Measurements from ENCODE around the gene EID2B. TPM values are rescaled to one million over a fixed set of nuclear protein-coding genes. Genes with fewer than 3 reads are reported as not detected.

The EID2B gene
- total and polyA plus RNA-seq, 2 of the 8 experiments (the other 6 are each of a cell fraction or from before 2014, with no cell fraction given), result 2.1 to 2.4 TPM

- TF ChIP-seq CHD7 (IDR thresholded peaks at IDR 0.05; ENCODE audit: insufficient replicate concordance, low read length), result no peak
- TF ChIP-seq RBBP5 (IDR thresholded peaks at IDR 0.05; ENCODE audit: borderline replicate concordance, low read depth, low read length), result no peak
- TF ChIP-seq JUN (IDR thresholded peaks at IDR 0.05; ENCODE audit: low read depth, low read length), result no peak
- TF ChIP-seq EP300 (IDR thresholded peaks at IDR 0.05; ENCODE audit: borderline replicate concordance in 1 of 2, low read depth in 2 of 2, low read length in 2 of 2), result no peak
- TF ChIP-seq JUND (IDR thresholded peaks at IDR 0.05; ENCODE audit: low read length), result no peak
- TF ChIP-seq TAF1 (IDR thresholded peaks at IDR 0.05; ENCODE audit: low read depth, low read length), result no peak
These were observed 9.6 kb upstream of the EID2B start (continued) for GRCh38 chr19:39542206-39542605.
